Mesendoderm (in vitro differentiated cells): ENCODE data around the gene DDX31.
"Not testable (repeated sequence)": the region's sequence is repeated elsewhere in the genome, so short reads cannot be mapped to it uniquely, and the experiment has no call there.

ENCODE experiments used
- DNase-seq: peaks from one replicate; pipeline ENCODE4 v3.0.0; 2013
- H2AK5ac ChIP-seq: 2 replicates; pipeline ENCODE4 v1.6.1; 2013; ENCODE audit warnings: low read length, inconsistent platforms
- H2BK120ac ChIP-seq: 2 replicates; pipeline ENCODE4 v1.6.1; 2013; ENCODE audit warnings: low read depth, mild to moderate bottlenecking, low read length, moderate library complexity, mixed read lengths
- H2BK15ac ChIP-seq: replicated peaks from 2 replicates; pipeline ENCODE4 v1.6.1; 2013; ENCODE audit warnings: low read depth, mild to moderate bottlenecking, moderate library complexity
- H2BK5ac ChIP-seq: 2 replicates; pipeline ENCODE4 v1.6.1; 2013; ENCODE audit warnings: low read length, inconsistent platforms
- H3K18ac ChIP-seq: 2 replicates; pipeline ENCODE4 v1.6.1; 2013; ENCODE audit warnings: mild to moderate bottlenecking, low read length, mixed read lengths
- H3K23ac ChIP-seq: one replicate; pipeline ENCODE4 v1.6.1; 2013; ENCODE audit warnings: low read length
- H3K27ac ChIP-seq: 2 replicates; pipeline ENCODE4 v1.5.1; 2013; ENCODE audit warnings: low read depth, mild to moderate bottlenecking, inconsistent platforms, low read length, moderate library complexity
- H3K27me3 ChIP-seq: 2 replicates; pipeline ENCODE4 v1.6.1; 2013; ENCODE audit warnings: low read length, control low read depth, mild to moderate bottlenecking, inconsistent platforms; ENCODE audit not compliant: insufficient read depth, poor library complexity
- H3K36me3 ChIP-seq: 2 replicates; pipeline ENCODE4 v1.6.1; 2013; ENCODE audit warnings: low read length, inconsistent platforms; ENCODE audit not compliant: control insufficient read depth, insufficient read depth
- H3K4ac ChIP-seq: one replicate; pipeline ENCODE4 v1.6.1; 2013; ENCODE audit warnings: low read depth, mild to moderate bottlenecking, low read length, moderate library complexity
- H3K4me1 ChIP-seq: 2 replicates; pipeline ENCODE4 v1.6.1; 2013; ENCODE audit warnings: low read depth, low read length, inconsistent platforms; ENCODE audit not compliant: control insufficient read depth
- H3K4me2 ChIP-seq: 2 replicates; pipeline ENCODE4 v1.6.1; 2013; ENCODE audit warnings: low read length
- H3K4me3 ChIP-seq: 2 replicates; pipeline ENCODE4 v1.5.1; 2013; ENCODE audit warnings: mild to moderate bottlenecking, low read length
- H3K56ac ChIP-seq: one replicate; pipeline ENCODE4 v1.6.1; 2013; ENCODE audit warnings: low read length
- H3K79me1 ChIP-seq: 2 replicates; pipeline ENCODE4 v1.6.1; 2013; ENCODE audit warnings: low read length, inconsistent platforms
- H3K79me2 ChIP-seq: 2 replicates; pipeline ENCODE4 v1.6.1; 2013; ENCODE audit warnings: mild to moderate bottlenecking, low read length; ENCODE audit not compliant: control insufficient read depth, insufficient read depth
- H3K9ac ChIP-seq: 2 replicates; pipeline ENCODE4 v1.6.1; 2013; ENCODE audit warnings: low read length, inconsistent platforms
- H4K5ac ChIP-seq: one replicate; pipeline ENCODE4 v1.6.1; 2013; ENCODE audit warnings: low read length
- H4K8ac ChIP-seq: one replicate; pipeline ENCODE4 v1.6.1; 2013; ENCODE audit warnings: low read depth, mild to moderate bottlenecking, control low read depth, low read length, moderate library complexity
- WGBS: extraction: QIAGEN DNeasy Blood & Tissue Kit; methylation state at CpG from one replicate; pipeline ENCODE4 v1.1.7; 2013; ENCODE audit warnings: low lambda C conversion rate, missing lambda C conversion rate; ENCODE audit not compliant: insufficient coverage; ENCODE audit errors: extremely low coverage; 5-methylcytosine and 5-hydroxymethylcytosine counted together

The DDX31 gene

GRCh38 chr9:132575811-132576210, 94.0 kb downstream of the DDX31 start:
- Histone ChIP-seq H2BK5ac (no peak overlapping the region), H3K18ac (no peak overlapping the region), H2BK120ac (no peak overlapping the region), H4K8ac (no peak overlapping the region), H3K4ac (no peak overlapping the region), H3K79me1 (no peaks in the 10 kb centered on the region), H3K23ac (no peak overlapping the region), H3K9ac (no peak overlapping the region), H4K5ac (no peak overlapping the region), H3K27ac (no peak overlapping the region), H2AK5ac (no peak overlapping the region), H2BK15ac (no peak overlapping the region), H3K56ac (no peak overlapping the region), H3K79me2 (no peaks in the 10 kb centered on the region), H3K4me1 (no peaks in the 10 kb centered on the region), H3K4me2 (no peak overlapping the region), H3K27me3 (peaks cover 35% of the 10 kb centered on the region), H3K36me3 (no peaks in the 10 kb centered on the region), H3K4me3 (no peak overlapping the region)
- no CpG with 5 or more reads among the region's 5 CpGs for WGBS
- no peak for DNase-seq

- Histone ChIP-seq H2AK5ac (no peak overlapping the region), H2BK15ac (no peak overlapping the region), H3K4me2 (no peak overlapping the region), H3K27me3 (peaks cover 28% of the 10 kb centered on the region), H3K79me2 (no peaks in the 10 kb centered on the region), H3K56ac (no peak overlapping the region), H3K4me1 (no peaks in the 10 kb centered on the region), H3K9ac (no peak overlapping the region), H4K5ac (no peak overlapping the region), H2BK120ac (no peak overlapping the region), H3K27ac (no peak overlapping the region), H3K18ac (no peak overlapping the region), H3K4me3 (no peak overlapping the region), H3K36me3 (no peaks in the 10 kb centered on the region), H2BK5ac (no peak overlapping the region), H4K8ac (no peak overlapping the region), H3K4ac (no peak overlapping the region), H3K23ac (no peak overlapping the region), H3K79me1 (no peaks in the 10 kb centered on the region)
- peak; percentile 85 for DNase-seq
- WGBS, result no CpG with 5 or more reads among the region's 16 CpGs
These were observed 94.7 kb downstream of the DDX31 start for GRCh38 chr9:132575005-132575609.

GRCh38 chr9:132572921-132573320, 96.9 kb downstream of the DDX31 start:
- Histone ChIP-seq H3K4me1 (no peaks in the 10 kb centered on the region), H2AK5ac (no peak overlapping the region), H3K56ac (no peak overlapping the region), H4K8ac (no peak overlapping the region), H3K4me2 (no peak overlapping the region), H4K5ac (no peak overlapping the region), H3K79me2 (no peaks in the 10 kb centered on the region), H3K18ac (no peak overlapping the region), H3K27ac (no peak overlapping the region), H3K36me3 (no peaks in the 10 kb centered on the region), H3K27me3 (peaks cover 8% of the 10 kb centered on the region), H3K23ac (no peak overlapping the region), H3K4me3 (no peak overlapping the region), H2BK15ac (no peak overlapping the region), H3K79me1 (no peaks in the 10 kb centered on the region), H2BK120ac (no peak overlapping the region), H2BK5ac (no peak overlapping the region), H3K9ac (no peak overlapping the region), H3K4ac (no peak overlapping the region)
- WGBS, result no CpG with 5 or more reads among the region's 8 CpGs
- peak; percentile 68 for DNase-seq

- Histone ChIP-seq H3K18ac (no peak overlapping the region), H2BK5ac (no peak overlapping the region), H3K4me3 (no peak overlapping the region), H3K27me3 (peaks cover 3% of the 10 kb centered on the region), H3K79me2 (no peaks in the 10 kb centered on the region), H4K8ac (no peak overlapping the region), H2AK5ac (no peak overlapping the region), H3K79me1 (no peaks in the 10 kb centered on the region), H3K4me1 (no peaks in the 10 kb centered on the region), H3K56ac (no peak overlapping the region), H2BK15ac (no peak overlapping the region), H3K27ac (no peak overlapping the region), H3K23ac (no peak overlapping the region), H3K4ac (no peak overlapping the region), H4K5ac (no peak overlapping the region), H3K36me3 (no peaks in the 10 kb centered on the region), H3K4me2 (no peak overlapping the region), H2BK120ac (no peak overlapping the region), H3K9ac (no peak overlapping the region)
- no CpG with 5 or more reads among the region's 15 CpGs for WGBS
- no peak for DNase-seq
These were observed 97.8 kb downstream of the DDX31 start for GRCh38 chr9:132571806-132572600.

GRCh38 chr9:132568787-132569186, 101.0 kb downstream of the DDX31 start:
- not testable (repeated sequence) for H3K18ac ChIP-seq, H3K4me1 ChIP-seq, H3K27me3 ChIP-seq, H3K56ac ChIP-seq, H2BK120ac ChIP-seq, H3K4me2 ChIP-seq, H2BK15ac ChIP-seq, H2BK5ac ChIP-seq, H3K4ac ChIP-seq, H3K4me3 ChIP-seq, H3K36me3 ChIP-seq, H4K8ac ChIP-seq, H3K23ac ChIP-seq, H3K9ac ChIP-seq, H2AK5ac ChIP-seq, DNase-seq, H3K27ac ChIP-seq, H4K5ac ChIP-seq, H3K79me1 ChIP-seq, H3K79me2 ChIP-seq
- no CpG with 5 or more reads among the region's 2 CpGs for WGBS
